Stimulated activated CD8-positive, alpha-beta memory T cell treated with anti-CD3 and anti-CD28 coated beads, Interleukin-4, amount 100 ng/mL, for 48 hours (primary cell): Measurements from ENCODE around the gene PPP1R26.

ENCODE experiments used
- DNase-seq: peaks from one replicate; pipeline ENCODE4 v3.0.0-alpha.2; 2020

Gene PPP1R26

DNA sequence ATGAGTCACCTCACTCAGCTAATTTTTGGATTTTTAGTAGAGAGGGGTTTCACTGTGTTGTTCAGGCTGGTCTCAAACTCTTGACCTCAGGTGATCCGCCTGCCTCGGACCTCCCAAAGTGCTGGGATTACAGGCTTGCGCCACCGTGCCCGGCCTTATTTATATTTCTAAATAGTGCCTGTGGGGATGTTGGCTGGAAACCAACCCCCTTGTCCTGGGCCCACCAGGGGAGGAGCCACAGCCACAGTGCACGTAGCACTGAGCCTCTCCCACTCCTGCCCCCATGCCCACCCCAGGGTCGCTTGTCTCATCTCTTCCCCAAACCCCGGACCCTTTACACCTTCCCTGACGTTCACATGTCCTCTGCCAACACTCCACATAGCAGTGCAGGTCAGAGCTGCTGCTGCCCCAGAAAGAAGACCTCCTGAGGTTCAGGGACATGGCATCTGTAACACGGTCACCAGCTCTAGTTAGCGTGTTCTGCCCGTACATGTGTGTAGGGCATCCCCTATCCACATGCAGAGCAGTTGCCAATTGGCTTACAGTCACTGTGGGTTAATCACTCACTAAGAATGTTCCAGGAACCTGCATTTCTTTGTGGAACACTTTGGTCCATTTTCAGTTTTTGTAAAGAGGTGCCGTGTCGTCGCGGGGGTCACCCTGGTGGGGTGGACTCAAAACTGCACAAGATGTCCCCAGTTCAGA, 10.7 kb downstream of the PPP1R26 start:
- no peak for DNase-seq

DNA sequence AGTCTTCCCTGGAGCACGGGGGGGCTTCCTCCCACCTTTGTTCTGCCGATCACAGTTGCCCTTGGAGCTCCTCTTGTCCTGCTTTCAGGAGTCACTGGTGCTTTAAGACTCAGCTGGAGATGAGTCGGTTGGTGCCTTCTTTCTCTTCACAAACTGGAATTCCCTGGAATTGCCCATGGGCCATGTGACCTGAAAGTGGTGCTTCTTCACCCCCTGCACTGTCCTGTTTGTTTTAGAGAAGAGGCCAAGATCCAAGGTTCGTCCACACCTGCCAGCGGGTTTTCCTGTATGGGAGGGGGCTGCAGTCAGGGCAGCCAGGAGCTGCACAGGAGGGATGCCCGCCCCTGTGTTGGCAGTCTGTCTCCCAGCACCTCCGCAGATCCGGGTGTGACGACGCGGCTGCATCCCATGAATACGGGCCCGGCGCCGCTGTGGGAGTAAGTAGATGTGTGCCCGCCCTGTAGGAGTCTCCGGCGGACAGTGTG, 11.4 kb downstream of the PPP1R26 start:
- no peak for DNase-seq

DNA sequence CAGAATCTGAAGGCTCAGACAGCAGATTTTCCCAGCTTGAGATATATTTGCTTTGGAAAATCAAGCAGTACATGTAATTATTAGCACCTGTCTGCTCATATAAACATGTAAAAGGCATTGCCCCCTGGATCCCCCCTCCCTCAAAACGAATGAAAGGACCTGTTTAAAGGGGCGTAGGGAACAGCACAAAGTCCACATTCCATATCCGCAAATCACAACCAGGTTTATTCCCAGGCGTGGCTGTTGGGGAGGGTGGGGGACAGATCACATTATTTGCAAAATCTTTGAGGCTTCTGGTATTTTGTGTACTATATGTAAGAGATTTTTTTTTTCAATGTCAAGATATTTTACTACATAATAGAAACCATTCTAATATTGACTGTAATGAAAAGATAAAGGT, 12.2 kb downstream of the PPP1R26 start:
- DNase-seq: no peak

DNA sequence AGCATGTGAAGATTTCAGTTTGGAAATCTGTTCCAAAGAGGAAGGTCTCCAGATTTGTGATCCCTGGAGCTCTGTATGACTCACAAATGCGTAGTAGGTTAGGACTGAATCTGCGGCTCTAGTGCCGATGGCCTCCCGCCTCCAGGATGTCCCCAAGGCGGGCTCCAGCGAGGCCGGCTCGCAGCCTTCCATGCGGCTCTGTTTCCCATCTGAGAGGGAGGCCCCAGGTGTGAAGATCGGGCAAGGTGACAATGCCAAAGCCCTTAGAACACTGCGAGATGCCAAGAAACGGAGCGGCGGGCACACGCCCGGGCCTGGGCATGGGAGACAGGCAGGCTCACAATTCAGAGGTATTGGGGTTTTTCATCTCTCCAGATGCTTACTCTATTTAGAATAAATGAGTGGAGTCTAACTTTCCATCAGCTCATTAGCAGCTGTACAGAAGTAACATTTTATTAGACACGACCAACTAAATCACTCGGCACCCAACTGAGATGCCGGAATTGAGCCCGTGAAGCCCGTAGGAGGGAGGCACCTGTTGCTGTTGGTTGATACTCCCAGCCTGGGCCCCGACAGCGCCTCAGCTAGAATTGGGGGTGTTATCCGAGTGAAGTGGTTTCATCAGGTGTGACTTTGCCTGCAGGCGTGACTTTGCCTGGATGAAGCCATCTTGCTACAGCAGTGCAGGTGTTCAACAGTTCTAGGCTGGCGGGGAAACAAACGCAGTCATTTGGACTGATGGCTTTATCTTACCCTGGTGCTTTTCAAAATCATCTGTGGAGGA, 13.5 kb downstream of the PPP1R26 start:
- no peak for DNase-seq

DNA sequence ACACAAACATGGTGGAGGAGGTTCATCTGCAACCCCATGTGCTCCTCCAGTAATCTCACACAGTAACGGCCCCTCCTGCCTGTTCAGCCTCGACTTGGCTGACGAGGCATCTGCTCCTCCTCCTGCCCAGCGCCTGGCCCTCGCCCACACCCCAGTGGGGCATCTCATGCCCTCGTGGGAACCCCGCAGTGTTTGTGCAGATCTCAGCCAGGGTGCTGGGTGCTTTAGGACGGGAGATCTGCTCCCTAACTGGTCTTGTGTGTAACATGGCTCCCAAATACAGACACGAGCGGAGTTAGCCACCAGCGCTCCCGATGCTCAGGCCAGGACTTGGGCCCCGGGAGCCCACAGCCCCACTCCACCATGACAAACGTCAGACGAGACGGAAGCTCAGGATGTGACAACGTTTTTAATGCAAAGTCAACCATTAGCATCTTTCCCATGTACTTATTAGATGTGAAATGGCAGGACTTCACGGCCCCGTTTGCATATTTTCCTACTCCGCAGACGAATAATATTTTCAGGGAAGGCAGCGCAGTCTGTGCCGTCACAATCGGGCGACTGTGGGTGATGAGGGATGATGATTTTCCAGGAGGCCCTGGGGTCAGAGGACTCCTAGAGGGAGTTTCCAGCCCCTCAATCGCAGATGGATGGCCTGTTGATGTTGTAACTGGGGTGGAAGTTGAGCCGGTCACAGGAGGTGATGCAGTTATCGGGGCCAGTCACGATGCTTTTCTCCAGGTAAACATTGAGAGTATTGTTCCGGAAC, 15.4 kb downstream of the PPP1R26 start:
- no peak for DNase-seq

DNA sequence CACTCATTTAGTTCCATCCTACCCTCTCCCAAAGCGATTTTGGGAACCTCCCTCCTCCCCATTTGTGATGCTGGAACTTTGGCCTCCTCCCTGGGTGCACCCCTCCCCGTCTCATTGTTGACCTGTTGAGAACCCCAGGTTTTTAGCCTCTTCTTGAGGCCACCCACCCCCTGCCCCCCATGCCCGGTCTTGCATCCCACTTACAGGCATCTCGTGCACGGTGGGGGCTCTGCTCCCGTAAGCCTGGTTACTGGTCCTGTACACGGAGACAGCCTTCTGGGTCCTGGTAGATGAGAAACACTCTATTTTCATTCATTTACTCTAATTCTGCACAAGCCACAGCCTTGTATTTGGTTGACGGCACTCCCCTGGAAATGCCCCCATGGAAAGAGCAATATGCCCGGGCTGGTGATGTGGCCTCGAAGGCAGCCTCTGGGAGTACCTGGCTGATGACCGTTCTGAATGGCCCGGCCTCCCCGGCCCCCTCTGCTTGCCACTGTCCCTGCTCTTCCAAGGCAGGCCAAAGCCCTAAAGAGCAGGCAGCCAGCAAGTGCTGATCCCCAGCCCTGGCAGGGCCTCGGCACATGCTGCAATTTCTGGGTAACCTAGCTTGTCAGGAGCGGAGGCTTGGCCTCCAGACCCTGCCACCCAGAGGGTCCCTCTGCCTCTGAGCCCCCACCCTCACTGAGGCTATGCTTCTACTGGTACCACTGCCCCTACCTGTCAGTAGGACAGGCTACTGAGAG, 19.0 kb downstream of the PPP1R26 start:
- no peak for DNase-seq

DNA sequence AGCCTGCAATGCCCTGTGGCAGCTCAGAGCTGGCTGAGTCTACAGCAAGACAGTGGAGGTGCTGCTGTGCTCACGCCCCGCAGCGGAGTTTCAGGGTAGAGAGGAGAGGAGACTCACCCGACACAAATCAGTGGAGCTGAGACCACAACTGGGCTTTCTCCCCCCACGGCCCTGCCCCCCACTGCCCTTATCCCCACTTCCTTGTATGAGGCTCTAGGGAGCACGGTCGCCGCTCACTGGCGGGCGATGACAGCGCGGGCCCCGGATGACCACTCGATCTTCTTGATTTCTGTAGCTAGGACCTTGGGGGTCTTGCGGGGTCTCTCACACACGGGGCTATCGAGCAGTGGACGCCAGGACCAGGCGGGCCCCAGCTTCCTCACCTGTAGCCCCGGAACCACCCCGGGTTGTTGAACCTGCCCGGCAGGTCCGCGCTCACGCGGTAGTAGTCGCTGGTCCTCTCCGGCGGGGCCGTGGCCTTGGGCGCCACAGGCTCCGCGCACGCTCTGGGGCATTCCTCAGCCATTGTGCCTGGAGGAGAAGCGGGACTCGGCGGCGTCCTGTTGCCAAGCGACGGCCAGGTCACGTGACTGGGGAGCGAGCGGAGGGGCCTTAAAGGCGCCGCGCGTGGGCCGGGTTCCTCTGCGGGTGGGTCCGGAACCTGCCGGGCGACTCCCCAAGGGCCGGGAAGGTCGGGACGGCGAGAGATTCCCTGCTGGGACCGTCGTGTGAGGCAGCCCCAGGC, 19.9 kb downstream of the PPP1R26 start:
- peak; percentile 92 for DNase-seq

DNA sequence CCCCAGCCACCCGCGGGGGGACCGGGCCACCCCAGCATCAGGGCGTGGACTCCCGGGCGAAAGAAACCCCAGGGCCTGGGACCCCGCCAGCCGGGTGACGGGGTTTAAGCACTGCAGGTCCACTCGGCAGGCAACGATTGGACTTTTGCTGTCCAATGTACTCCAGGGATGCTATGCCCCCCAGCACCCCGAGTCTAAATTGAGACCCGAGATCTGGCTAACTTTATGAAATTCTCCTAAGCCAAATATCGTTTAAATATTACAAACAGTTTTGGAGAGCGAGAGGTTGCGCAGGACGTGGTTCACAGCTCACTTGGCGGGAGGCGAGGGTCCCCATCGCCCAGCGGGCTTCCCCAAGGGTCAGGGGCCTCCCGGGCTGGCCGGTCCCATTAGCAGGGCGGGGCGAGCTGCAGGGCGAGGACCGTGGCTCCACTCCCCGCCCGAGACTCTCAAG, 20.5 kb downstream of the PPP1R26 start:
- no peak for DNase-seq

DNA sequence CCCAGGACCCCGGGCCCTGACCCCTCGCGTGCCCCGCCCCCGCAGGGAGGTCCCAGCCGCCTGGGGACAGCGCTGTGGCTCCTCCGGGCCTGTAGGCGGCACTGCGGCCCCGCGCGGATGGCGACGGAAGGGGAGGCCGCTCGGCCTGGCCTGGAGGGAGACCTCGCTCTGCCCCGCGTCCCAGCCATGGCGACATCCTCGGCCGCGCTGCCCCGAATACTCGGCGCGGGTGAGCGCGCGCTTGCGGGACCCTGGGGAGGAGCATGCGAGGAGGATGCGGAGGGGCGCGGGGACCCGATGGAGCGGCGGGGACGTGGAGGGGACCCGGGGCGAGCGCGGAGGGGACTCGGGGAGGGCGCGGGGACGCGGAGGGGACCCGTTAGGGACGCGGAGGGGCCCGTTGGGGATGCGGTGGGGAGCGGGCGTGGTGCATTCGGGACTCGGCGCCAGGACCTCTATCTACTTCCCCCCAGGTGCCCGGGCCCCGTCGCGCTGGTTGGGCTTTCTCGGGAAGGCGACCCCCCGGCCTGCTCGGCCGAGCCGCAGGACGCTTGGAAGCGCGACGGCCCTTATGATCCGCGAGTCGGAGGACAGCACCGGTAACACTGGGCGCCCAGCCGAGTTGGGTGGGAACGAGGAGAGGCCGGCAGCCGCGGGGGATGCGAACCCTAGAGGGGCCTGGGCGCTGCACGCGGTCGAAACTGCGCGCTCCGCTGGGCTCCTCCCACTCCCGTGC, 21.1 kb downstream of the PPP1R26 start, which contains the start of gene MRPS2:
MRPS2 (plus strand) TSS at position 158 of the 736 bp plus-strand sequence; CDS start at position 187, 29 bp downstream.
- peak; percentile 89 for DNase-seq

DNA sequence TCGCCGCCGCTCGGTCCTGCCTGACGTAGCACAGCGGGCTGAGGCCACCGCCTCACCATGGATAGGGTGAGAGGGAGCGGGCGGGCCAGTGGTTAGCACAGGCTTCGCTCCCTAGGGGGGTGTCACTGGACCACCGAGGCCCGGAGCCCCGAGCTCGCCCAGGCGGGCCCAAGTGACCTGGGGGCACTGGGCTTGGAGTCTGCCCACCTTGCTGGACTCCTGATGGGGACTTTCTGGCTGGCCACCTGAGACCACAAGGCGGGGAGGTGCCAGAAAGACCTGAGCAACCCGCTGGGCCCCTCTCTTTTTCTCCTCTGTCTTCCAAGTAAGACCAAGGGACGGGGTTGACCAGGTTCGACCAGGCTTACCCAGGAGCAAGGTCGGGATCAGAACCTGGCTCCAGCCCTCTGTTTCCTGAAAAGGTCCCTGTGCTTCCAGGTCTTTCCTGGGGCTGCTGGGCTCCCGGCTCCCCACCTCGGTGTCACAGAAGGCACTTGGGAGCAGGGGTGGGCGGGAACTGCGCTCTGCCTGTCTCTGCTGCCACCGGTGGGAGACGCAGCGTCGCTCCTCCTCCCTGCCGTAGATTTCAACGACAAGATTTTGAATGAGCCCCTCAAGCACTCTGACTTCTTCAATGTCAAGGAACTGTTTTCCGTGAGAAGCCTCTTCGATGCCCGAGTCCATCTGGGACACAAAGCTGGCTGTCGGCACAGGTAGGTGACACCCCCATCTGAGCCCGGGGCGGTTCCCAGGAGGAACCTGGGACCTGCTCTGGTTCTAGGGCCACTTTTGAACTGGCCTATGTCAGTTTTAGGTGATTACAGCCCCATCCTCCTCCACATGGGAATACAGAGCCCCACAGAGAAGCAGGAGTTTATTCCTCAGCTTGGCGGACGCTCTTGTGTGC, 21.9 kb downstream of the PPP1R26 start:
- peak; percentile 77 for DNase-seq

DNA sequence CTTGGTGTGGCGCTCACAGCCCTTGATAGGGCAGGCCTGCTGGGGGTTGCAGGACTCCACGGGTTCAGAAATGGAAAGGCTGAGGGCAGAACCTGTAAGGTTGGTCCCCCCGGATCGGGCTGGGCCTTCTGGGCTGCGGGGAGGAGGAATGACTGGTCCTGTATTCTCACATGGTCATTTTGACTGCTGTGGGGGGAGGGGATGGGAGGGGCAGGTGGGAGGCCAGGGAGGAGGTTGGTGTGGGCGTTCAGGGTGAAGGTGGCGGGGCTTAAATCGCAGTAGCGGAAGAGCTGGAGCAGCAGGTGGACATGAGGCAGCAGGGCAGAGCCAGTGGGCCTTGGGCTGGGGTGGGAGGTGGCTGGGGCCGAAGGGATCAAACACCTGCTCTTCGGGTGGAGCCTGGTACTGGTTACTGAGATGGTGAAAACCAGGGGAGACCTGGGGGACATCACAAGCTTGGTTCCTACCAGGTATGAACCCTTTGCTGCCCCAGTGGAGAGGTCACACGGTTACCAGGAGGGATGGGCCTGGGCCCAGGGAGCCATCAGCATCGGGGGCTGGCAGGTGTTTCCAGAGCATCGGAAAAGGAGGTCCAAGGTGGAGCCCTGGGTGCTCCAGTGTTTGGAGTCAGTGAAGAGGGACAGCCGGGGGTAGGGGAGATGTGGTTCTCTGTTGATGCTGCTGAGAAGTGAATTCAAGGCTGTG, 22.7 kb downstream of the PPP1R26 start:
- DNase-seq: no peak

DNA sequence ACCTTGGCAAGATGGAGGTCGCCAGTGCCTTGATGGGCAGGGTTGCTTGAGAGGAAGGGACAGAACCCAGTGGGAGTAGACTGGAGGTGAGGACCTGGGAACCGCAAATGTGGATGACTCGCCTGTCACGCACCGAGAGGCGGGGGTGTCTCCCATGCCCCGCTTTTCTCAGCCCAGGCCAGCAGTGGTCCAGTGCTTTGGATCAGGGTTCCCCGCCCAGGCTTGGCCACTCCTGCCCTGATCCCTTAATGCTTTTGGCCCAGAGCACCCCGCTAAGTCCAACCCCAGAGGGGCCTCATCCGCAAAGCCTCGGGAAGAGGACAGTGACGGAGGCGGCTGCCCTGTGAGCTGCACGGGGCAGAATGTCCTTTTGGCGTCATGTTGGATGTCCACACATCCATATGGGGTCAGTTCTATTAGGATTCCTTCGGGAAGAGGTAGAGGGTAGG, 23.3 kb downstream of the PPP1R26 start:
- no peak for DNase-seq

DNA sequence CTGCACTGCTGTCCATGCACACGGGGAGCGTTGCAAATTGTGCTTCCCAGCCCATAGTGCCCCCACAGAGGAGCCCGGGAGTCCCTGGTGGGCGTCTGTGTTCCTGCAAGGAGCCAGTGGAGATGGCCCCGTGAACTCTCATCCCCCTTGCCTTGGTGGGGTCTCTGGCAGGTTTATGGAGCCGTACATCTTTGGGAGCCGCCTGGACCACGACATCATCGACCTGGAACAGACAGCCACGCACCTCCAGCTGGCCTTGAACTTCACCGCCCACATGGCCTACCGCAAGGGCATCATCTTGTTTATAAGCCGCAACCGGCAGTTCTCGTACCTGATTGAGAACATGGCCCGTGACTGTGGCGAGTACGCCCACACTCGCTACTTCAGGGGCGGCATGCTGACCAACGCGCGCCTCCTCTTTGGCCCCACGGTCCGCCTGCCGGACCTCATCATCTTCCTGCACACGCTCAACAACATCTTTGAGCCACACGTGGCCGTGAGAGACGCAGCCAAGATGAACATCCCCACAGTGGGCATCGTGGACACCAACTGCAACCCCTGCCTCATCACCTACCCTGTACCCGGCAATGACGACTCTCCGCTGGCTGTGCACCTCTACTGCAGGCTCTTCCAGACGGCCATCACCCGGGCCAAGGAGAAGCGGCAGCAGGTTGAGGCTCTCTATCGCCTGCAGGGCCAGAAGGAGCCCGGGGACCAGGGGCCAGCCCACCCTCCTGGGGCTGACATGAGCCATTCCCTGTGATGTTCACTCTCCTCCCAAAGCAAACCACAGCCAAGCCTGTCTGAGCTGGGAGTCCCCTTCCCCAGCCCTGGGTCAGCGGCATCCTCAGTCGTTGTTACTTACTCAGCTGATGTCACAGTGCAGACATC, 24.0 kb downstream of the PPP1R26 start:
- no peak for DNase-seq

DNA sequence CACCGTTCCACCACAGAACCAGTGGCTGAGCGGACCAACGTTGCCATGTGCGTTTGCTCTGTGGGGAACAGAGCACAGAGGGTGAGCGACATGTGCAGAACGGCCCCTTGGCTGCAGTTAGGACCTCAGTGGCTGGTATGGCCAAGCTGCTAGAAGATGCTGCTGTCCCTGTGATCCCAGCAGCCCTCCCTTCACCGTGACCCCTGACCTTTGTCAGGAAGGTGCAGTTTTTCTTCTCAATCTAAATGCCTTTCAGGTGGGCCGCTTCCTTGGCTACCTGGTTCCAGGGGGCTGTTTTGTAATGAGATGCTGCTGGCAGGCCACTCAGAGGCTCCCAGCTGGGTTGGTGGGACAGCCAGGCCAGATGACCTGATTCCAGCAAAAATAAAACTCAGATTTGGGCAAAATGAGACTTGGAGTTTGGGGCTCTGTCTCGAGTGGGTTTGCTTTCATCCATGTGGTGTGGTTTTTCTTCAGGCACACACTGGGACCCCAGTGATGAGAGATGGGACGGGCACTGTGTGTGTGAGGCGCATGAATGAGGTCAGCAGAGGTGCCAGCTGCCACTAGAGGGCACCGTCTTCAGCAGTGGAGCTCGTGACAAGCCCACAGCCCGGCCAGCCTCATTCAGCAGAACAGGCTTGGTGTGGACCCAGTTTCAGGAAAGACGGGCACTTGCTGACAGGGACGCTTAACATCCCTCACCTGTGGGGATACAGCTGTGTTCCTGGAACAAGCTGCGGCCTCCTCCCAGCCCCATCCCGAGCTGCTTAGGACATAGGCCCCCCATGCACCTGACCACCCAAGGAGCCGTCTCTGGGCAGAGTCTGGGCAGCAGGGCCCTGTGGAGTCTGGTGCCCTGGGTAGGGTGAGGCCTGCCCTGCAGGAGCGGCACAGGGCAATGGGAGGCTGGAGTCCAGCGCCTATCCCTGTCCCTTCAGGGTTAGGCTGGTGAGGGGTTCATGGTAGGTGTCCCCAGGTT, 25.0 kb downstream of the PPP1R26 start:
- DNase-seq: peak; percentile 74

DNA sequence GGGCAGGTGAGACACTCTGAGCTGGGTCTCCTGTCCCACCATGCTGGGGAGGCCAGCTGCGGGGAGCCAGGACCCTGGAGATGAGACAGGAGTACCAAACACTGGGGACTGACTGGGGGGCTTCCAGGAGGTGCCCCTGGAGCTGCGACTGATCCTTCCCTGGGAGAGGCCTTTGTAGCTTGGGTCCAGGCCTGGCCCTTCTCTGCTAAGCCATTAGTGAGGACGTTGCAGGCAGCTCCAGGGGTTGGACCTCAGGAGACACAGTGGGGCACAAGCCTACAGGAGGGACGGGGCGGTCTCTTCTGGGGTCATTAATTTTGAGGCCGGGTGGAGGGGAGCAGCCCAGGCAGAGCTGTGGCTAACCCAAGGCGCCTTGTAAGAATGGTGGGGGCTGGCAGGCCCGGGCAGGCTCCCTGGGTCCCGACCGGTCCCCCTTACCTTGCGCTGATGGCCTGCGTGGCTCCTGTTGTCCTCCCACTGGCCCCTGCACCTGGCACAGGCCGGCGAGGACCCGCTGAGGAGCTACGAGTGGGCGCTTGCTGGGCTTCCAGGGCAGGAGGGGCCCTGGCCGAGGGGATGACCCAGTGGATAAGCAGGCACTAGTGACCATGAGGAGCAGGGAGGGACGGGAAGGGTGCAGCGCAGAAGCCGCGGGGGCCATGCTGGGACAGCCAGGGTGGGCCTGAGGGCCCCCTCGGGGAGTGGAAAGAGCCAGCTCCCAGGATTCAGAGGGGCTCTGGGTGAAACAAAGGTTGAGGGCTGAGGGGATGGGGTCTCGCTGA, 26.0 kb downstream of the PPP1R26 start:
- no peak for DNase-seq
